Activated CD4-positive, alpha-beta T cell treated with anti-CD3 and anti-CD28 coated beads, Interleukin-2, amount 50 U/mL, for 4 hours (primary cell): Measurements from ENCODE around the gene SPRY4.
"Not testable (repeated sequence)": the region's sequence is repeated elsewhere in the genome, so short reads cannot be mapped to it uniquely, and the experiment has no call there.

Source experiments
- DNase-seq, 2 experiments: peaks; one replicate each; pipeline ENCODE4 v3.0.0-alpha.2; 2020

SPRY4 gene

DNA sequence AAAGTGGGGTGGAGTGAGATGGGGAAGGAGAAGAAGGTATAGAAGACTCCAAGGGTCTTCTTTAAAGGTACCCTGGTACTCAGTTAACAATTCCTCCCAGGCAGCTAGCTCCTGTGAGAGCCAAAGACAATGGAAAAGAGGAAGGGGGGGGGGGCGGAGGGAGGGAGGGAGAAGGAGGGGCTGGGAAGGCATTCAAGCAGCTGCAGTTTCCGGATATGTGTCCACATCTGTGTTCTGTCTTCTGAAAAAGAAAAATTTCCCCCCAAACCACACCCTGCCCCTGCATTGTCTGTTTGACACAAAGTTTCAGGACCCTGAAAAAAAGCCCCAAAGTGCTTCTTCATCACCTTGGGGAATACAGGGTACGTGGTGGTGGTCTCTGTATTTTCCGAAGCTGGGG lies 11.1 kb downstream of the SPRY4 start:
- DNase-seq, result no peak

DNA sequence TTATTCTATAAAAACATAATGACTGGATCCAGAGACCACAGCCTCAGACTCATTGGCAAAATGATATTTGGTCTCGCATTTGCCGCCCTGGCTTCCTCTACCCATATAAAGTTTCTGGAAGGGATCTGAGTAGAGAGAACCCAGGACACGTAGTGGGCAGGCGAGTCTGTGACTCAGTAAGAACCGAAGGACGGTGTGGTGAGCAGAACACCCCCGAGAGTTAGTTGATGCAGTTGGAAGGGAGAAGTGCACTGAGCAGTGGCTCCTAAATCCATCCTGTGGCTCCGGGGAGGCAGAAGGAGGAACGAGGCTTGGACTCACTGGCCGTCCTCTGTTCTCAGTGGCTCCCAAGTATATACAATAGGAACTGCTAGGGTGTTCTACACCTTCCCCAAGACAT lies 11.5 kb downstream of the SPRY4 start:
- no peak for DNase-seq

DNA sequence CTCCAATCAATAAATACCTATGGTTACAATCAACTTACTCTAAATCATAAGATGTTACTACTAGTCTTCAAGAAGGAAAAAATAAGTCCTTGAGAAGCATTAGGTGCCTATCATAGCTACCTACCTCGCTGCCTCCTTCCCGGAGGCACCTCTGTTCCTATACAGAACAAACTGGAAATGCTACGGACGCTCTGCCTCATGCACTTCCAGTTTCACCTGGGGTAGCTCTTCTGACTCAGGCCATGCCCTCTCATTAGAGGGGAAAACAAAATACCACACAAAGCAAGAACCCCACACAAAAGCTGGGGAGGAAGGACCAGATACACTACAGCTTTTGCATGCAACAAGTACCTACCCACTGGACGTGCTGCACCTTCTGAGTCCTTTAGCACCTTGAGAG lies 12.4 kb downstream of the SPRY4 start:
- DNase-seq, result no peak

DNA sequence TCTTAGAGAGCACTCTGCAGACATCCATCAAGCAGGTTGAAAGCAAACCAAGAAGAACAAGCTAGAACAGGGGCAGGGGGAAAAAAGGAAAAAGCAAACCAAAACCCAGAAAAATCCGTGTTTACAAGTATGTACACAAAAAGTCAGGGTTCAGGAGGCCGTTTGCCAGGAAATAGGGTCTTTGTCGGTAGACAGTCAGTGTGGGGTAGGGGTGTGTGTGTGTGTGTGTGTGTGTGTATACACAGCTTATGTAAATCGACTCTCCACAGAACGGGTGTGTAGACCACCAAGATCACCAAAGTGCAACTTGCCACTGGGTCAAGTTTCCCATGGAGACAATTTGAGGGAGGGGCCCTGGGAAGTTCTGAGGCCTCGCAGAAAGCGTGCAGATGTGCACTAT lies 13.1 kb downstream of the SPRY4 start:
- no peak for DNase-seq

DNA sequence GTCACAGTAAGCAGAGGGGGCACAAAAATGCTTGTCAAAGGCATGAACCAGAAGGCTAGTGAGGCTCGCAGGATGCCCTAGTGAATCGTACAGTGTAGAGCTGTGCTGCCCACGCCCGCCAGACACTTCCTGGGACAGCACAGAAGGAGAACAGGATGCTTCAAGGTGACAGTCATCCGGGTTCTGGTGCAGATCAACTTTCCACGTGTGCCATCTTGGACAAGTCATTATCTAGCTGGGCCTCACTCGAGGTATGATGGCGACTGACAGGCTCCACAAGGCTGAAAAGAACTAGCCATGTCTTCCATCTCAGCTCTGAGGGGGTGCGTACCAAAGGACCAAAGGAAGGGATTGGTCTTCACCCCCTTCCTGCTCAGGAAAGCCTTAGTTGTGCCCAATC lies 14.0 kb downstream of the SPRY4 start:
- DNase-seq, result no peak

DNA sequence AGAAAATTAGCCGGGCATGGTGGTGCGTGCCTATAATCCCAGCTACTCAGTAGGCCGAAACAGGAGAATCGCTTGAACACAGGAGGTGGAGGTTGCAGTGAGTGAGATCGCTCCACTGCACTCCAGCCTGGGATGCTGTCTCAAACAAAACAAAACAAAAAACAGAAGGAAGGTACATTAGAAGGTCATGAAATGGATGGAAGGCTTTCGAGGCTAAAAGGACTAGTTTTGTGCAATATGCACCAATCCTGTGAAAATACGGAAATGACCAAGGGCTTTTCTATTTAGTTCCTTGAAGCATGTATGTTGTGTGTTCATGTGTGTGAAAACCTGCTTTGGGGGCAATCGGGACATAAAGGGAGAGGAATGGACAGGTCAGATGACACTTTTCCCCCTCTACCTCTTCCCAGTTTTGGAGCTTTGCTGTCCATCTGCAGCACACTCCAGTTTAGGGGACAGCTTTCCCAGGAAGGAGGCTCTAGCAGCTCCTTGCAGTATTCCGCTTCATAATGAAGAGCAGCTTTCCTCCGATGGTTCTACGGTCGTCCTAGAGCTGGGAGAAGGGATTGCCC lies 15.0 kb downstream of the SPRY4 start:
- DNase-seq, result no peak

DNA sequence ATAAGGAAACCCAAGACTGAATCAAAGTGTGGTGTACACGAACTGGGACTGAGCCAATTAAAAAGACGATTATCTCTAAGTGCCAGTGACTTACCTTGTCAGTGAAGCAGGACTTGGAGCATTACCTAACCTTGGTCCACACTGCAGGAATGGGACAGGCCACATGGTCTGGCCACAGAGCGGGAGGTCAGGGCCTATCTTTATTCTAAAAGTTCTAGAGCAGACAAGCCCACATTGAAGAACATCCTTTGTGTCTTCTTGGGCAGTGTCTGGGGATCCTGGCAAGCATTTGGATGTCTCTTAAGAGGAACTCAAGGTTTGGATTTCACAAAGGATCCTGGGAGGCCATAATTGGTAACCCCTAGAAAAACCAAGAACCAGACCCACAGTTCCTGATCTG lies 16.5 kb downstream of the SPRY4 start:
- no peak for DNase-seq

DNA sequence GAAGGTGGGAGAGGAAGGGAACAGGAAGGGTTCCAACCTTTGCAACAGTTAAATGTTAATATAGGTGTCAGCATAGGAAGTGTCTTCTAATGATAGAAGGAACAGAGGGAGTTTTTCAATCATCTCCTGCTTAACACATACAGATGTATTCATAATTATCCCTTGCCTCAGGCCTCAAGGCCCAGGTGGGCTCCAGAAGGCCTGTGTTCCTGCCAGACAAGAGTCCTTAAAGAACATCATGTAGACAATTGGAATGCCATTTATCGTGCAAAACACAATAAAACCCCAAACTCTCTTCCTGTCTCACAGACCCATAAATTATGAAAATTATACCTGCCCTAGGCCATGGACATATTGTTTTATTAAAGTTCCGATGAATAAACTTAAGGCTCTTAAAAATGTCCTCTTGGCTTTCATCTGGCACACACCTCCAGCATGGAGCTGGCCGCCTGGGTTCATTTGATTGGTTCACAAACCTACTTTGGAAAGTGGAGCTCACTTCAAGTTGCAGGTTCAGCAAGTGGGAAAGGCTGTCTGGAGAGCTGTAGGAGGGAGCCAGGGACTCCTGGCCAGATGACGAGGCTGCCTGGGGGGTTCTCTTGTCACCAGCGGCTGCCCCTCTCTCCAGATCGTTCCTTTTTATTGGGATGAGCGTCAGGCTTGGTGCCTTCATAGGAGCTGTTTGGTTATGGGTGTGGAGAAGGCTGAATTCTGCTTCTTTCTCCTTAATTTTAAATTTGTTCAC lies 17.5 kb downstream of the SPRY4 start:
- no peak for DNase-seq

DNA sequence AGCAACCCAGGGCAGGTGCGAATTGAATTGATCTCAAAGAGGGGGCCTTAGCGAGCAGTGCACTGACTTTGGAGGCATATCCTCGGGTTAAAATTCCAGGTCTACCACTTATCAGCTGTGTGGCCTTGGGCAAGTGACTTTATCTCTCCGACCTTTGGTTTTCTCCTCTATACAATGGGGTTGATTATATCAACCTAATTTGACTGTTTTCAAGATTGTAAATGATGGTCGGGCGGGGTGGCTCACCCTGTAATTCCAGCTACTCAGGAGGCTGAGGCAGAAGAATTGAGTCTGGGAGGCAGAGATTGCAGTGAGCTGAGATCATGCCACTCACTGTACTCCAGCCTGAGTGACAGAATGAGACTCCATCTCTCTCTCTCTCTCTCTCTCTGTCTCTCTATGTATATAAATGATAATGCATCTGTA lies 18.7 kb downstream of the SPRY4 start:
- DNase-seq, result no peak

DNA sequence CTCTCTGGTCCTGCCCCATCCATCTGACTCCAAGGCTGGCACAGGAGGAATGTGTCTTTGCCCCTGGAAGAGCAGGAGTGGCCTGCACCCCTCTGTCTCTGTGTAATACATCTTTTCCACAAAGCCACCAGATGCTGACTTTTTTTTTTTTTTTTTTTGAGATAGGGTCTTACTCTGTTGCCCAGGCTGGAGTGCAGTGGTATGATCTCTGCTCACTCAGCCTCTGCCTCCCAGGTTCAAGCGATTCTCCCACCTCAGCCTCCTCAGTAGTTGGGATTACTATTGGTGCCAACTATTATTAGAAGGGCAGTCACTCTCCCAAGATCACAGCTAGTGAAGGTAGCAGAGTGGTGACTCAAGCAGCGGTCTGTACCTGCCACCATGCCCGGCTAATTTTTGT lies 19.6 kb downstream of the SPRY4 start:
- DNase-seq, result no peak

DNA sequence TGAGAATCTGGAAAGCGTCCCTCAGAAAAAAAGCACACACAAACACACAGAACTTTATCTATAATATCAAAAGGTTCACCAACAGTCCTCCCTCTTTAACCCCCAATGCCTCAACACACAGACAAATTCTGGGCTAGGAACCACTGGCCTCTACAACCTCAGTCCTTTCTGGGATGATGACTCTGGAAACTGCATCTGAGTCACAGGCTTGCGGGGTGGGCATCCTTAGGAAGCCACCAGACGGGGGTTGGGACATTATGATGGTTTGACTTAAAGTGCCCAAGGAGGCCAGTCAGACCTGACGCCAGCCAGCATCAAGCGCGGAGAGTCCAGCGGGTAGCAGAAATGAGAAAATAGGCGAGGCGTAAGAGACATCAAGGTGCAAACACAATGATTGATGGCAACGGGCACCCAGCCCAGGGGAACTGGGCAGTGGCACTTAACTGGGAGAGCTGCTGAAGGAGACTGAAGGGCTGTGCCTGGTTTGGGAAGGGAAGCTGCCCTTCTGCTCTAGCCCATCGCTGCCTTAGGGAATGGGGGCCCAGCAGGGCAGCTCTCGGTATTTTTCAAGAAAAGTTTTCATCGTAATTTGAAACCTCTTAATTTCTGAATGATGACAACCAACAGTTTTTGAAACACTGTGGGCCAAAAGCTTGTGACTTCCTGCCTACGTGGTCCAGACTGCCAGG lies 20.7 kb downstream of the SPRY4 start:
- DNase-seq, result no peak

DNA sequence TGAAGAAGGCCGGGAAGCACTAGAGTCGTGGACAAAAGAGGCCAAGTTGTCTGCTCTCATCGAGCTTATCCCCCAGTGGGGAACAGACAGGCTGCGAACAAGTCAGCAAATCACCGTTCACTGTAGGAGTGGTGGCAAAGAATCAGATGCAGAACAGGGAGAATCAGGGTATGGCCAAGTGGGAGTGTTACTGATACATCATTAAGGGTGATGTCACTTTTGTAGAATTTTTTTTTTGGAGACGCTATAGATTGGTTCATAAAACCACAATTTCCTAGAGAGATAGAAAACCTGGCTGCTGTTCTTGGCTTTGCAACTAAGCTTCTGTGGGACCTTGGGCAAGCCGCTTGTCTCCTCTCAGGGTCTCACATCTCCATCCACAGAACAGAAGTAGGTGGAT lies 21.3 kb downstream of the SPRY4 start:
- no peak for DNase-seq

DNA sequence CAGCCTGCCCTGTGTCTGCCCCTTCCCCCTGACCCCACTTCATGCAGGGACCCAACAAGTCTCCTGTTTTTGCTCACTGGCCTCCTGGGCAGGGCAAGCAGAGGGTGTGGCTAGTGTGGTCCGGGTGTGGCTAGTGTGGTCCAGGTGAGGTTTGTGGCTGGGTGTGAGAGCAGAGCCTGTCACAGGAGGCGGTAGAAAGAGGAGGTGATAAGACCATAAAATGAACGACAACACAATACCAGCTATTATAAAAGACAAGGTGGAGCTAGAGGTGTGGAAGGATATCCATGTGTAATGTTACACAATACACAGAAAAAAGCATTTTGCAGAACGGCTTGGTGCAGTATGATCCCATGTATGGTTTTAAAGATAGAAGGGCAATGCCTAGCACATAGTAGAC lies 23.3 kb downstream of the SPRY4 start:
- DNase-seq, result no peak

DNA sequence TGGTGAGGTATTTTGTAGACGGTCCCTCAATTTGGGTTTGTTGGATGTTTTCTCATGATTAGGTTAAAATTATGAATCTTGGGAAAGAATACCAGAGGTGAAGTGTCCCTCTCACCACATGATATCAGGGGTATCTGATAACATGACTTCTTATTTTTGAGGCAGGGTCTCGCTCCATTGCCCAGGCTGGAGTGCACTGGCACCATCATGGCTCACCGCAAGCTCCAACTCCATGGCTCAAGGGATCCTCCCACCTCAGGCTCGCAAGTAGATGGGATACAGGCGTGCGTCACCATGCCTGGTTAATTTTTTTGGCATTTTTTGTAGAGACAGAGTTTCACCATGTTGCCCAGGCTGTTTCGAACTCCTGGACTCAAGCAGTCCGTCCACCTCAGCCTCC lies 24.1 kb downstream of the SPRY4 start:
- no peak for DNase-seq

DNA sequence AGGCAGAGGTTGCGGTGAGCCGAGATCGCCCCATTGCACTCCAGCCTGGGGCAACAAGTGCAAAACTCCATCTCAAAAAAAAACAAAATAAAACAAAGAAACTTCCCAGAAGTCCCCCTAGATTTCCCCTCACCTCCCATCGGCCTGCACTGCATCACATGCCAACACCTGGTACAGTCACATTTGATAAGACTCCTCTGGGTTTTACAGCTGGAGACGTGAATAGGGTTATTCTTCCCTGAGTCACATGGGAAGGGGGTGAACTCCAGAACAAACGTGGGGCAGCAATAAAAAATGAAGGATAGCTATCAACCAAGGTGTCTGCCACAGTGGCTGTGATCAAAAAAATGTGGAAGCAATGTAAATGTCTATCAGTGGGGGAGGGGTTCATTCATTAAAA lies 26.0 kb downstream of the SPRY4 start:
- DNase-seq, result no peak

DNA sequence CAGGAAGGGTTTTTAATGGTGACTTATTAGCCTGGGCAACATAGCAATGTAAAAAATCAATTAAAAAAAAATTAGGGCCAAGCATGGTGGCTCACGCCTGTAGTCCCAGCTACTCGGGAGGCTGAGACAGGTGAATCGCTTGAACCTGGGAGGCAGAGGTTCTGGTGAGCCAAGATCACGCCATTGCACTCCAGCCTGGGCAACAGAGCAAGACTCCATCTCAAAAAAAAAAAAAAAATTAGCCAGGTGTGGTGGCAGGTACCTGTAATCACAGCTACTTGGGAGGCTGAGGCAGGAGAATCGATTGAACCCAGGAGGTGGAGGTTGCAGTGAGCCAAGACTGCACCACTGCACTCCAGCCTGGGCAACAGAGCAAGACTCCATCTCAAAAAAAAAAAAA lies 27.0 kb downstream of the SPRY4 start:
- not testable (repeated sequence) for DNase-seq

DNA sequence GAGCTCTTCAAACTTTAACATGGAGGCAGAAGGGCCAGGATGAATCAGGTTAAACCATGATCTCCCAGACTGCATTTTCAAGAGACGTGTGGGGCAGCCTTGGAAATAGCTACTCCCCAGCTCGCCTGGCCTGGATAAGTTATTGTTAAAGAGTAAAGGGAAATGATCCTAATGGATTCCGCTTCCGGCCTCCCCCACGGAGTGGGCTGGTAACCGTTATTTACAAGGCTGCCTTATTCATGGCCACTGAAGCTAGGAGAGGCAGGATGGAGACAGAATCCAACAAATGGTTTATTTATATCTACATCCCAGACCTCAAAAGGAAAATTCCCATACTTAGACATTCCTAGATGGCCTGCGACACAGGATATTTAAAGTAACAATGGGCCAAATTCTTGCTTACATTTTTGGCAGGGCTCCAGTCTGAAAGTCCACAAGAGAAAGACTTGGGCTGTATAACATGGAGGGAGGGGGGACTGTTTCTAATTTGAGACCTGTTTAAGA lies 27.9 kb downstream of the SPRY4 start:
- no peak for DNase-seq

DNA sequence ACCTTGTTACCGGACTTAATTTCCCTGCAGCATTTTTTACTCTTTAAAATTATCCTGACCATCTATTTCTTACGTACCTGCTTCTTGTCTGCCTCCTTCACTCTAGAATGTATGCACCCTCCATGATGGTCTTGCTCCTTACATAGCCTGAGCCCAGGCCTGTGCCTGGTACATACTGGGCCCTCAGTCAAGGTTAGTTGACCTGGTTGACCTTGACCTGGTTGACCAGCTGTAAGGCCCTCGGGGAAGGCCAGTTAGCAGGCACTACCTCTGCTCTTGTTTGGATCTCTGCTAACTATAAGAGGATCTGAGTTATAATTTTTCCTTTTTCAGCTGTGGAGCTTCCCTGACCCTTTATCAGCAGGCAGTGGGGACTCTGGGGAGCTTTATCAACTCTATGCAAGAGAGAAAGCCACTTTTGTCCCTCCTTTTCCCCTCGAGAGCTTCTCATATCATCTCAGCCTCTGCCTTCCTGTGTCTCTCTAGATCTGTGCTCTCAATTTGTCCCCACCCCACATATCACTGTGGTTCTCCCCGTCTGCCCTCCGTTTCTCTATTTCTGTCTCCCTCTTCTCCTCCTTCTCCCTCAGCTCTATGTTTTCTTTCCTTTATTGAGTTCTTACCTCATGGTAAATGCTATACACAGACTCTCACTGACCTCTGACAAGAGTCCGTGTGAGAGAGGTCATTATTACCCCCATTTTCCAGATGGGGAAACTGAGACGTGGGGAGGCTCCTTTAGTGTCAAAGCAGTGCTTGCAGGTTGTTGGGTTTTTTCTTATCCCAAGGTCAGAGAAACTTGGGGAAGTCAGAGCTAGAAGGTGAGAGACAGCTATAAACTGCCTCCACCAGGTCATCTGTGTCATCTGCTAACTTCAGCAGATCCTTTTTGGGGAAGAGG lies 28.6 kb downstream of the SPRY4 start:
- DNase-seq, result no peak

DNA sequence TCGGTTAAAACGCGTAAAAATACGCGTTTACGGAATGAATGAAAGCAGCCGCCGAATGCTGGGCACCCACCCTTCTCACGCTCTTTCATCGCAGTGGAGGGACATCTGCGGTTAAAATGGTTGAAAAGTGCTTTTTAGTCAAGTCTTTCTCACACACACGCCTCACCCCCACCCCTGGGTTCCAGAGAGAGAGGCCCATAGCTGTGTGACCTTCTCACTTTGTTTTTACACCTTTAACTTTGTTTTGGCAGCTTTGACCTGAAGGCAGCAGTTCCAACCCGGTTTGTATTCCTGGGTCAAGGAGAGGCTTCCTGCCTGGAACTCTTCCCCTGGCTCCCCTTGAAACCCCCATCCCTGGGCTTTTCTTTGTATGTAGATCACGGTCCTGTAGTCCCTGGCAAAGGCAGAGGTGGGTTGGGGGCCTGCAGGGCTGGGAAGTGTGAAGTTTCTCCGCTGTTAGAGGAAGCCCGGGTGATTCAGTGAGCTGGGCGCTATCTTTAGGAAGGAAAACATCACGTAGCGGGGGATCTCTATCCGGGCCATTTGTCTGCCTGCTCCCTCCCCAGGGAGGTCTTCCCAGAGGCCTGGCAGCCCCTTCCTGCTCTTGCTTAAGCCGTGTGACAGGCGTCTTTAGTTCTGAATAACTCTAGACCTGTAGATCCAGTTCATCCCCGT lies 29.6 kb downstream of the SPRY4 start:
- DNase-seq, result no peak

DNA sequence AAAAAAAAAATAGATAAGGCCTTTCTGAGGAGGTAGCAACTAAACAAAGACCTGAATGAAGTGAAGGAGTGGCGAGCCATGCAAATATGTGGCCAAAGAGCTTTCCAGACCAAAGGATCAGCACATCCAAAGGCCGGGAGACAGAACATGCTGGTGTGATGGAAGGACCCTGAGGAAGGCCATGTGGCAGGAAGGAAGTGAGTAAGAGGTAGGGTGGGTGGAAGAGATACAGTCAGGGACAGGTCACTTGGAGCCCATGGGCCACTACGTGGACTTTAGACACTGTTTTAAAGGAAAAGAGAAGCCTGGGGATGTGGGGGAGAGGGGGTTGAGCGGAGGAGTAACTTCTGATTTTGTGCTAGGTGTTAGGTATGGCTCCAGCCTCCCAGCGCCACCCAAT lies 31.3 kb downstream of the SPRY4 start:
- no peak for DNase-seq

DNA sequence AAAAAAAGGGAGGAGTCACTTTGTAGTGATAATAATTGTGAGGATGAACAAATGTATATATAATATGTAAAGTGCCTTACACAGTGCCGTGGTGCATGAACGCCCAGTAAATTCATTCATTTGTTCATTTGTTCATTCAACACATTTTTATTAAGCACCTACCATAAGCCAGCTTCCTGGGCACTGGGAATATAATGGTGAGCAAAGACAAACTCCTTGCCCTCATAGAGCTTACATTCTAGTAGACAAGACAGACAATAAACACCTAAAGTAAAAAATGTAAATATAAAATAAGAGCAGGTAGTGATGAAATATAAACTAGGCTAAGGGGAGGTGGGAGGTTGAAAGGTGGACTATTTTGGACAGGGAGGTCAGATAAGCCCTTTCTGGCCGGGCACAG lies 32.0 kb downstream of the SPRY4 start:
- DNase-seq, result no peak

DNA sequence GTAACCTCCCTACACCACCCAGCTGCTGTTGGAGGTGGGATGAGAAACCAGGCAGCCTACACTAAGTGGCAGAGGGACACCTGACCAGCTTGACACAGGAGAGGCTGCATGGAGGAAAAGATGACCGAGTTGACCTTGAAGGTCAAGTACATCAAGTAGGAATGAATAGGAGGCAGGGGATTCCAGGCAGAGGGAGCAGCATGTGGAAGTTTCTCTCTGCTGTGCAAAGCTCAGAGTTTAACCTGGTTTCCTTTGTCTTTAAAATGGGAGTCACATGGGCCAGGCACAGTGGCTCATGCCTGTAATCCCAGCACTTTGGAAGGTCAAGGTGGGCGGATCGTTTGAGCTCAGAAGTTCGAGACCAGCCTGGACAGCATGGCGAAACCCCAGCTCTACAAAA lies 32.6 kb downstream of the SPRY4 start:
- no peak for DNase-seq
